HEK293T (cell line): ENCODE measurements around the gene CAT.

Experiments used
- ARNT ChIP-seq: fragments of 450-650 bp; IDR thresholded peaks from 2 replicates; pipeline ENCODE4 v1.6.1; 2017; ENCODE audit warnings: mild to moderate bottlenecking
- ELF4 ChIP-seq: fragments of 450-650 bp; IDR thresholded peaks from 2 replicates; pipeline ENCODE4 v1.6.1; 2017; ENCODE audit warnings: antibody characterized with exemption
- FOXM1 ChIP-seq: fragments of 450-650 bp; IDR thresholded peaks from 2 replicates; pipeline ENCODE4 v1.6.1; 2017; ENCODE audit warnings: mild to moderate bottlenecking, borderline replicate concordance
- SP1 ChIP-seq: fragments of 450-650 bp; IDR thresholded peaks from 2 replicates; pipeline ENCODE4 v1.6.1; 2017

DNA sequence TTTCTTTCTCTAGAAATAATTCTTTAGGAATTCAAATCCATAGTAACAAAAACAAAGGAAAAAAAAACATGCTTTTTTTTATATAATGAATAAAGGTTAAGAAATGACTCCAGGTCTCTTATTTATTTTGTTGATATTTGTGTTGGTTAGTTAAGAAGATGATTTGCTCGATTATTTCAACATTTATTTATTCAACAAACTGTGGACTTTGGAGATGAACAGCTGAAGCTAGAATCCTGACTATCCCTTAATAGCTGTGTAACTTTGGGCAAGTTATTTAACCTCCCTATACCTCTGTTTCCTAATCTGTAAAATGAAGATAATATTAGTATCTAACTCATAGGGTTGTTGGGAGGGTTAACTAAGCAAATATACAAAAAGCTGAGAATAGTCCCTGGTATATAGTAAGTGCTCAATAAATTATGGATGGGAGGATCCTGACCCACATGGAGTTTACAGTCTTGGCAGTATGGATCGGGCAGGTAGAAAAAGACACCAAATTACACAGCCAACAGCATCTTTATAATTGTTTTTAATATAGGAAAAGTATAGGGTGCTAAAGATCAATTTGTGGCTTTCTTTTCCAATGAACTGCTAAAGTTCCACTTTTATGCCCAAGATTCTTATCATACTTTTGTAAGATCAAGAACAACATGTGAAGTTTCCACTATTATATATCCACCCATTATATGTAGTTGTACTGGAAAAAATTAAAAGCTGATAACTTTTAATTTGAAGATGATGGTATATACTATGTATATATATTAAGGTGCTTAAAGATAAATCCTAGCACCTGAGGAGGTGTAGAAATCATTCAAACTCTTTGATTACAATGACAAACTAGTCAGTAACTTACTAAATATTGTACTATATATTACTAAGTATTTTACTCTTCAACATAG is 1.3 kb upstream of the CAT start:
- no peak for TF ChIP-seq ELF4
- TF ChIP-seq FOXM1 = no peak
- TF ChIP-seq SP1 = no peak
- TF ChIP-seq ARNT = no peak
